ENCODE data around the gene EFL1. TPM values are rescaled to one million over a fixed set of nuclear protein-coding genes. Genes with fewer than 3 reads are reported as not detected.

The EFL1 gene
- total and polyA plus RNA-seq, 9 of the 15 experiments (the other 6 are each of a cell fraction or from before 2014, with no cell fraction given) = 4.8 to 32.5 (median 16.9) TPM

DNA sequence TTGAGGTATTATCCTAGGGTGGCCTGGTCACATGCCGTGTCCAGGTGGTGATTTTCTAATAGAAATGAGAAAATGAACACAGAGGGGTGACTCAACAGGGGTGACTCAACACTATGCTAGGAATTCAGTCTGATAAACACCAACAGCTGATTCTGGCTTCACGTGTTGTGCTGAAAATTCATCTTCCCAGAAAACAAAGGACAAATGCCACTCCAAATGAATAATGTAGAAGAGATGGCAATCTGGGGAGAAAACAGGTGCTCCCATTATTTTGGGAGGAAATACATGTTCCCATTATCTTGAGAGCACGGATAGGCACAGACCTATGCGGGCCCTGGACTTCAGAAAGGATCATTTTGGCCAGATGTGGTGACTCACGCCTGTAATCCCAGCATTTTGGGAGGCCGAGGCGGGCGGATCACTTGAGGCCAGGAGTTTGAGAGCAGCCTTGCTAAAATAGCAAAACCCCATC, 115.5 kb downstream of the EFL1 start (continued):
- TF ChIP-seq, protein P1, sequence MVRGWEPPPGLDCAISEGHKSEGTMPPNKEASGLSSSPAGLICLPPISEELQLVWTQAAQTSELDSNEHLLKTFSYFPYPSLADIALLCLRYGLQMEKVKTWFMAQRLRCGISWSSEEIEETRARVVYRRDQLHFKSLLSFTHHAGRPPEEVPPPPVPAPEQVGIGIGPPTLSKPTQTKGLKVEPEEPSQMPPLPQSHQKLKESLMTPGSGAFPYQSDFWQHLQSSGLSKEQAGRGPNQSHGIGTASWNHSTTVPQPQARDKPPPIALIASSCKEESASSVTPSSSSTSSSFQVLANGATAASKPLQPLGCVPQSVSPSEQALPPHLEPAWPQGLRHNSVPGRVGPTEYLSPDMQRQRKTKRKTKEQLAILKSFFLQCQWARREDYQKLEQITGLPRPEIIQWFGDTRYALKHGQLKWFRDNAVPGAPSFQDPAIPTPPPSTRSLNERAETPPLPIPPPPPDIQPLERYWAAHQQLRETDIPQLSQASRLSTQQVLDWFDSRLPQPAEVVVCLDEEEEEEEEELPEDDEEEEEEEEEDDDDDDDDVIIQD (CRISPR knock-in tag; IDR thresholded peaks at IDR 0.05) = no peak
- TF ChIP-seq ZNF75A (CRISPR knock-in tag; IDR thresholded peaks at IDR 0.05) = no peak
- TF ChIP-seq, protein P2, sequence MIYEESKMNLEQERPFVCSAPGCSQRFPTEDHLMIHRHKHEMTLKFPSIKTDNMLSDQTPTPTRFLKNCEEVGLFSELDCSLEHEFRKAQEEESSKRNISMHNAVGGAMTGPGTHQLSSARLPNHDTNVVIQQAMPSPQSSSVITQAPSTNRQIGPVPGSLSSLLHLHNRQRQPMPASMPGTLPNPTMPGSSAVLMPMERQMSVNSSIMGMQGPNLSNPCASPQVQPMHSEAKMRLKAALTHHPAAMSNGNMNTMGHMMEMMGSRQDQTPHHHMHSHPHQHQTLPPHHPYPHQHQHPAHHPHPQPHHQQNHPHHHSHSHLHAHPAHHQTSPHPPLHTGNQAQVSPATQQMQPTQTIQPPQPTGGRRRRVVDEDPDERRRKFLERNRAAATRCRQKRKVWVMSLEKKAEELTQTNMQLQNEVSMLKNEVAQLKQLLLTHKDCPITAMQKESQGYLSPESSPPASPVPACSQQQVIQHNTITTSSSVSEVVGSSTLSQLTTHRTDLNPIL (CRISPR knock-in tag; IDR thresholded peaks at IDR 0.05) = no peak
- no peak for TF ChIP-seq HSF4 (CRISPR knock-in tag; IDR thresholded peaks at IDR 0.05; ENCODE audit: borderline replicate concordance)
- TF ChIP-seq ZNF175 (CRISPR knock-in tag; IDR thresholded peaks at IDR 0.05; ENCODE audit: low read depth) = no peak
- TF ChIP-seq, protein P3, sequence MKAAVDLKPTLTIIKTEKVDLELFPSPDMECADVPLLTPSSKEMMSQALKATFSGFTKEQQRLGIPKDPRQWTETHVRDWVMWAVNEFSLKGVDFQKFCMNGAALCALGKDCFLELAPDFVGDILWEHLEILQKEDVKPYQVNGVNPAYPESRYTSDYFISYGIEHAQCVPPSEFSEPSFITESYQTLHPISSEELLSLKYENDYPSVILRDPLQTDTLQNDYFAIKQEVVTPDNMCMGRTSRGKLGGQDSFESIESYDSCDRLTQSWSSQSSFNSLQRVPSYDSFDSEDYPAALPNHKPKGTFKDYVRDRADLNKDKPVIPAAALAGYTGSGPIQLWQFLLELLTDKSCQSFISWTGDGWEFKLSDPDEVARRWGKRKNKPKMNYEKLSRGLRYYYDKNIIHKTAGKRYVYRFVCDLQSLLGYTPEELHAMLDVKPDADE (conservative IDR thresholded peaks at IDR 0.05; ENCODE audit: control insufficient read depth, low read depth, low read length) = no peak
- TF ChIP-seq FOSL1 (tag; conservative IDR thresholded peaks at IDR 0.05) = peak; percentile 99
- TF ChIP-seq, protein P4, sequence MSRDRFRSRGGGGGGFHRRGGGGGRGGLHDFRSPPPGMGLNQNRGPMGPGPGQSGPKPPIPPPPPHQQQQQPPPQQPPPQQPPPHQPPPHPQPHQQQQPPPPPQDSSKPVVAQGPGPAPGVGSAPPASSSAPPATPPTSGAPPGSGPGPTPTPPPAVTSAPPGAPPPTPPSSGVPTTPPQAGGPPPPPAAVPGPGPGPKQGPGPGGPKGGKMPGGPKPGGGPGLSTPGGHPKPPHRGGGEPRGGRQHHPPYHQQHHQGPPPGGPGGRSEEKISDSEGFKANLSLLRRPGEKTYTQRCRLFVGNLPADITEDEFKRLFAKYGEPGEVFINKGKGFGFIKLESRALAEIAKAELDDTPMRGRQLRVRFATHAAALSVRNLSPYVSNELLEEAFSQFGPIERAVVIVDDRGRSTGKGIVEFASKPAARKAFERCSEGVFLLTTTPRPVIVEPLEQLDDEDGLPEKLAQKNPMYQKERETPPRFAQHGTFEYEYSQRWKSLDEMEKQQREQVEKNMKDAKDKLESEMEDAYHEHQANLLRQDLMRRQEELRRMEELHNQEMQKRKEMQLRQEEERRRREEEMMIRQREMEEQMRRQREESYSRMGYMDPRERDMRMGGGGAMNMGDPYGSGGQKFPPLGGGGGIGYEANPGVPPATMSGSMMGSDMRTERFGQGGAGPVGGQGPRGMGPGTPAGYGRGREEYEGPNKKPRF (IDR thresholded peaks at IDR 0.05; ENCODE audit: low read depth, low read length) = no peak
- no peak for TF ChIP-seq MYNN (IDR thresholded peaks at IDR 0.05)
- TF ChIP-seq MYNN (CRISPR knock-in tag; IDR thresholded peaks at IDR 0.05) = no peak
- no peak for TF ChIP-seq SAFB2 (IDR thresholded peaks at IDR 0.05; ENCODE audit: borderline replicate concordance, low read depth, low read length, severe bottlenecking)
- TF ChIP-seq POLR2AphosphoS5 (IDR thresholded peaks at IDR 0.05; ENCODE audit: control insufficient read depth, insufficient read depth, low read depth, low read length) = no peak
- TF ChIP-seq SRSF7 (optimal IDR thresholded peaks at IDR 0.05; ENCODE audit: low read depth, low read length) = no peak
- TF ChIP-seq, protein P5, sequence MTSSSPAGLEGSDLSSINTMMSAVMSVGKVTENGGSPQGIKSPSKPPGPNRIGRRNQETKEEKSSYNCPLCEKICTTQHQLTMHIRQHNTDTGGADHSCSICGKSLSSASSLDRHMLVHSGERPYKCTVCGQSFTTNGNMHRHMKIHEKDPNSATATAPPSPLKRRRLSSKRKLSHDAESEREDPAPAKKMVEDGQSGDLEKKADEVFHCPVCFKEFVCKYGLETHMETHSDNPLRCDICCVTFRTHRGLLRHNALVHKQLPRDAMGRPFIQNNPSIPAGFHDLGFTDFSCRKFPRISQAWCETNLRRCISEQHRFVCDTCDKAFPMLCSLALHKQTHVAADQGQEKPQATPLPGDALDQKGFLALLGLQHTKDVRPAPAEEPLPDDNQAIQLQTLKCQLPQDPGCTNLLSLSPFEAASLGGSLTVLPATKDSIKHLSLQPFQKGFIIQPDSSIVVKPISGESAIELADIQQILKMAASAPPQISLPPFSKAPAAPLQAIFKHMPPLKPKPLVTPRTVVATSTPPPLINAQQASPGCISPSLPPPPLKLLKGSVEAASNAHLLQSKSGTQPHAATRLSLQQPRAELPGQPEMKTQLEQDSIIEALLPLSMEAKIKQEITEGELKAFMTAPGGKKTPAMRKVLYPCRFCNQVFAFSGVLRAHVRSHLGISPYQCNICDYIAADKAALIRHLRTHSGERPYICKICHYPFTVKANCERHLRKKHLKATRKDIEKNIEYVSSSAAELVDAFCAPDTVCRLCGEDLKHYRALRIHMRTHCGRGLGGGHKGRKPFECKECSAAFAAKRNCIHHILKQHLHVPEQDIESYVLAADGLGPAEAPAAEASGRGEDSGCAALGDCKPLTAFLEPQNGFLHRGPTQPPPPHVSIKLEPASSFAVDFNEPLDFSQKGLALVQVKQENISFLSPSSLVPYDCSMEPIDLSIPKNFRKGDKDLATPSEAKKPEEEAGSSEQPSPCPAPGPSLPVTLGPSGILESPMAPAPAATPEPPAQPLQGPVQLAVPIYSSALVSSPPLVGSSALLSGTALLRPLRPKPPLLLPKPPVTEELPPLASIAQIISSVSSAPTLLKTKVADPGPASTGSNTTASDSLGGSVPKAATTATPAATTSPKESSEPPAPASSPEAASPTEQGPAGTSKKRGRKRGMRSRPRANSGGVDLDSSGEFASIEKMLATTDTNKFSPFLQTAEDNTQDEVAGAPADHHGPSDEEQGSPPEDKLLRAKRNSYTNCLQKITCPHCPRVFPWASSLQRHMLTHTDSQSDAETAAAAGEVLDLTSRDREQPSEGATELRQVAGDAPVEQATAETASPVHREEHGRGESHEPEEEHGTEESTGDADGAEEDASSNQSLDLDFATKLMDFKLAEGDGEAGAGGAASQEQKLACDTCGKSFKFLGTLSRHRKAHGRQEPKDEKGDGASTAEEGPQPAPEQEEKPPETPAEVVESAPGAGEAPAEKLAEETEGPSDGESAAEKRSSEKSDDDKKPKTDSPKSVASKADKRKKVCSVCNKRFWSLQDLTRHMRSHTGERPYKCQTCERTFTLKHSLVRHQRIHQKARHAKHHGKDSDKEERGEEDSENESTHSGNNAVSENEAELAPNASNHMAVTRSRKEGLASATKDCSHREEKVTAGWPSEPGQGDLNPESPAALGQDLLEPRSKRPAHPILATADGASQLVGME (CRISPR knock-in tag; IDR thresholded peaks at IDR 0.05) = no peak
- TF ChIP-seq NONO (IDR thresholded peaks at IDR 0.05; ENCODE audit: low read depth in 2 of 2, low read length in 1 of 2) = no peak
- TF ChIP-seq MCM3 (IDR thresholded peaks at IDR 0.05) = no peak

Measured in K562 (cell line).